Thyroid gland (tissue), 4 donors: Measurements from ENCODE around the gene SH2D5.

Experiments
- CTCF ChIP-seq, 6 experiments: fragments of 200-600 bp in 3 of 6; fragments of 450-650 bp in 3 of 6; sonication (generic) in 3 of 6; IDR thresholded peaks; one replicate each; pipeline ENCODE4 v1.5.1; 2016 to 2019; ENCODE audit warnings: antibody characterized with exemption in 6 of 6, mild to moderate bottlenecking in 2 of 6, inconsistent platforms in 1 of 6, moderate library complexity in 1 of 6
- POLR2A ChIP-seq, 2 donors: fragments of 450-650 bp; IDR thresholded peaks; one replicate each; pipeline ENCODE4 v1.6.1; 2017; ENCODE audit warnings: antibody characterized with exemption in 2 of 2, mild to moderate bottlenecking in 2 of 2, moderate library complexity in 1 of 2

GRCh38 chr1:20684651-20685050 lies 47.9 kb downstream of the SH2D5 start:
- TF ChIP-seq CTCF (IDR thresholded peaks at IDR 0.05): no peak
- TF ChIP-seq POLR2A (IDR thresholded peaks at IDR 0.05): no peak
